Ovary (tissue), 9 donors: Measurements from ENCODE around the gene OLIG1. TPM values are rescaled to one million over a fixed set of nuclear protein-coding genes. Genes with fewer than 3 reads are reported as not detected.

Experiments
- DNase-seq, 5 donors: peaks; one replicate each; pipeline ENCODE4 v3.0.0-alpha.2; 2019 to 2020
- H3K27ac ChIP-seq, 2 donors: fragments of 200-600 bp; one replicate each; pipeline versions ENCODE4 v1.5.1 to v1.8.0; 2019 to 2022
- H3K27me3 ChIP-seq: fragments of 200-600 bp; one replicate; pipeline ENCODE4 v1.8.0; 2022
- H3K36me3 ChIP-seq: fragments of 200-600 bp; sonication (generic); one replicate; pipeline ENCODE4 v1.5.1; 2019
- H3K4me1 ChIP-seq: one replicate; pipeline ENCODE4 v1.8.1; 2013; ENCODE audit warnings: mild to moderate bottlenecking, moderate library complexity; ENCODE audit not compliant: insufficient read depth
- H3K4me3 ChIP-seq: fragments of 200-600 bp; sonication (generic); one replicate; pipeline ENCODE4 v1.5.1; 2017
- H3K9me3 ChIP-seq, 2 donors: fragments of 200-600 bp in 1 of 2; sonication (generic) in 1 of 2; one replicate each; pipeline versions ENCODE4 v1.5.1 to v1.8.1; 2013 to 2019; ENCODE audit warnings: mild to moderate bottlenecking in 1 of 2, moderate library complexity in 1 of 2
- EP300 ChIP-seq: sonication (generic); formaldehyde crosslinking; IDR thresholded peaks from one replicate; pipeline ENCODE4 v1.6.1; 2017; ENCODE audit warnings: antibody characterized with exemption
- POLR2A ChIP-seq: fragments of 450-650 bp; IDR thresholded peaks from one replicate; pipeline ENCODE4 v1.6.1; 2017; ENCODE audit warnings: antibody characterized with exemption, mild to moderate bottlenecking, moderate library complexity
- WGBS, 3 donors: extraction: QIAGEN DNeasy Blood & Tissue Kit in 1 of 3; methylation state at CpG; one replicate each; pipeline versions ENCODE4 v1.1.5 to v1.1.7; 2013 to 2017; 5-methylcytosine and 5-hydroxymethylcytosine counted together
- intact Hi-C, 4 donors: fragments of 100-400 bp; cut with DNase I; formaldehyde crosslinking; loops; one replicate each; pipeline versions ENCODE4 v1.11.0 to v1.15.1; 2022 to 2023
- polyA plus RNA-seq, 2 donors: library from polyadenylated mRNA; stranded (reverse); fragments of 200-250 nt in 1 of 2; fragments of 350-450 nt in 1 of 2; fragmentation: Illumina TruSeq in 1 of 2; extraction: RNeasy Lipid Tissue Mini Kit (QIAGEN cat#74804) in 1 of 2; gene quantifications; one replicate each; pipeline ENCODE4 v1.2.3, GENCODE V29; 2013 to 2014
- total RNA-seq, 7 donors: library from RNA; depleted of rRNA in 2 of 7; stranded (reverse); fragments of >200 nt in 2 of 7; fragmentation: NEBNext Ultra II Directional in 3 of 7; extraction: Animal tissue kit (Norgen Biotek cat#: 25700) in 3 of 7; gene quantifications; one replicate each; pipeline versions ENCODE4 v1.1.0 to v1.2.4, GENCODE V29; 2016 to 2023
- TF ChIP-seq, protein P1 (sequence below), 3 donors: fragments of 450-650 bp in 2 of 3; fragments of 200-600 bp in 1 of 3; IDR thresholded peaks; one replicate each; pipeline versions ENCODE4 v1.5.1 to v1.8.0; 2016 to 2022; ENCODE audit warnings: antibody characterized with exemption in 3 of 3, mild to moderate bottlenecking in 1 of 3
- donor health status: DM: no; HTN: no; CAD: no; lungs with moderate emphysema.
- donor health status: DM: no; HTN: no; CAD: no.
- donor health status: Bipolar disorder and iron deficiency.
- donor health status: DM: yes; HTN: yes; CAD: no.
- donor health status: DM: no; HTN: no; CAD: no.
- donor health status: DM: yes; HTN: yes; CAD: no.

Gene OLIG1
- total and polyA plus RNA-seq, 9 donors = not detected

DNA sequence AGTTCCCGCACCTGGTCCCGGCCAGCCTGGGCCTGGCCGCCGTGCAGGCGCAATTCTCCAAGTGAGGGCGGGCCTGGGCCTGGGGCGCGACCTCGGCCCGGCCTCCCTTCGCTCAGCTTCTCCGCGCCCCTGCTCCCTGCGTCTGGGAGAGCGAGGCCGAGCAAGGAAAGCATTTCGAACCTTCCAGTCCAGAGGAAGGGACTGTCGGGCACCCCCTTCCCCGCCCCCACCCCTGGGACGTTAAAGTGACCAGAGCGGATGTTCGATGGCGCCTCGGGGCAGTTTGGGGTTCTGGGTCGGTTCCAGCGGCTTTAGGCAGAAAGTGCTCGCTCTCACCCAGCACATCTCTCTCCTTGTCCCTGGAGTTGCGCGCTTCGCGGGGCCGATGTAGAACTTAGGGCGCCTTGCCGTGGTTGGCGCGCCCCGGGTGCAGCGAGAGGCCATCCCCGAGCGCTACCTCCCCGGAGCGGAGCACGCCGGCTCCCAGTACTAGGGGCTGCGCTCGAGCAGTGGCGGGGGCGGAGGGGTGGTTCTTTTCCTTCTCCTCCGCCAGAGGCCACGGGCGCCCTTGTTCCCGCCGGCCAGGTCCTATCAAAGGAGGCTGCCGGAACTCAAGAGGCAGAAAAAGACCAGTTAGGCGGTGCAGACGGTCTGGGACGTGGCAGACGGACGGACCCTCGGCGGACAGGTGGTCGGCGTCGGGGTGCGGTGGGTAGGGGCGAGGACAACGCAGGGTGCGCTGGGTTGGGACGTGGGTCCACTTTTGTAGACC lies 1.2 kb downstream of the OLIG1 start:
- intact Hi-C loops = no loop called here
- H3K9me3 ChIP-seq = peaks cover 0 to 16% of the 10 kb centered on the region in 2 donors
- DNase-seq = no peak
- no peaks in the 10 kb centered on the region for H3K4me1 ChIP-seq
- TF ChIP-seq EP300 (no peak), POLR2A (no peak)
- TF ChIP-seq, protein P1, sequence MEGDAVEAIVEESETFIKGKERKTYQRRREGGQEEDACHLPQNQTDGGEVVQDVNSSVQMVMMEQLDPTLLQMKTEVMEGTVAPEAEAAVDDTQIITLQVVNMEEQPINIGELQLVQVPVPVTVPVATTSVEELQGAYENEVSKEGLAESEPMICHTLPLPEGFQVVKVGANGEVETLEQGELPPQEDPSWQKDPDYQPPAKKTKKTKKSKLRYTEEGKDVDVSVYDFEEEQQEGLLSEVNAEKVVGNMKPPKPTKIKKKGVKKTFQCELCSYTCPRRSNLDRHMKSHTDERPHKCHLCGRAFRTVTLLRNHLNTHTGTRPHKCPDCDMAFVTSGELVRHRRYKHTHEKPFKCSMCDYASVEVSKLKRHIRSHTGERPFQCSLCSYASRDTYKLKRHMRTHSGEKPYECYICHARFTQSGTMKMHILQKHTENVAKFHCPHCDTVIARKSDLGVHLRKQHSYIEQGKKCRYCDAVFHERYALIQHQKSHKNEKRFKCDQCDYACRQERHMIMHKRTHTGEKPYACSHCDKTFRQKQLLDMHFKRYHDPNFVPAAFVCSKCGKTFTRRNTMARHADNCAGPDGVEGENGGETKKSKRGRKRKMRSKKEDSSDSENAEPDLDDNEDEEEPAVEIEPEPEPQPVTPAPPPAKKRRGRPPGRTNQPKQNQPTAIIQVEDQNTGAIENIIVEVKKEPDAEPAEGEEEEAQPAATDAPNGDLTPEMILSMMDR (IDR thresholded peaks at IDR 0.05) = no peak
- no peaks in the 10 kb centered on the region for H3K36me3 ChIP-seq
- no peaks in the 10 kb centered on the region for H3K27me3 ChIP-seq
- H3K27ac ChIP-seq = no peak overlapping the region
- WGBS, 3 donors = 1% methylated on average over 67 to 69 of the region's 69 CpGs
- H3K4me3 ChIP-seq = no peak overlapping the region

DNA sequence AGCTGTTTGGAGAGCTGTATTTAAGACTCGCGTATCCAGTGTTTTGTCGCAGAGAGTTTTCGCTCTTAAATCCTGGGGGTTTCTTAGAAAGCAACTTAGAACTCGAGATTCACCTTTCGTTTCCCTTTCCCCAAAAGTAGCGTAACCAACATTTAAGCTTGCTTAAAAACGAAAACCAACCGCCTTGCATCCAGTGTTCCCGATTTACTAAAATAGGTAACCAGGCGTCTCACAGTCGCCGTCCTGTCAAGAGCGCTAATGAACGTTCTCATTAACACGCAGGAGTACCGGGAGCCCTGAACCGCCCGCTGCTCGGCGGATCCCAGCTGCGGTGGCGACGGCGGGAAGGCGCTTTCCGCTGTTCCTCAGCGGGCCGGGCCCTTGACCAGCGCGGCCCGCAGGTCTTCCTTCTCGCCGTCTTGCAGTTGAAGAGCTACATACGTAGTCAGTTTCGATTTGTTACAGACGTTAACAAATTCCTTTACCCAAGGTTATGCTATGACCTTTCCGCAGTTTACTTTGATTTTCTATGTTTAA lies 1.9 kb downstream of the OLIG1 start:
- intact Hi-C loops = loop anchor here in 1 of 4 donors (2.0 kb wide), 1 partner anchor 61 kb away; no protein-coding TSS in a partner anchor
- DNase-seq = no peak
- Histone ChIP-seq H3K9me3 (peaks cover 0 to 16% of the 10 kb centered on the region in 2 donors), H3K27me3 (no peaks in the 10 kb centered on the region), H3K4me3 (peak overlapping the region; percentile 20), H3K4me1 (no peaks in the 10 kb centered on the region), H3K27ac (no peak overlapping the region), H3K36me3 (no peaks in the 10 kb centered on the region)
- TF ChIP-seq POLR2A (no peak), EP300 (no peak)
- TF ChIP-seq, protein P1 (IDR thresholded peaks at IDR 0.05) = no peak
- 1 to 3% (median 2%) methylated on average over 38 of the region's 38 CpGs for WGBS, 3 donors

- H3K36me3 ChIP-seq = no peaks in the 10 kb centered on the region
- no peak for TF ChIP-seq POLR2A
- no peaks in the 10 kb centered on the region for H3K27me3 ChIP-seq
- H3K9me3 ChIP-seq = peaks cover 0 to 14% of the 10 kb centered on the region in 2 donors
- H3K27ac ChIP-seq = no peak overlapping the region
- WGBS, 3 donors = 50 to 60% (median 56%) methylated on average over 4 of the region's 4 CpGs
- no peaks in the 10 kb centered on the region for H3K4me1 ChIP-seq
- H3K4me3 ChIP-seq = no peak overlapping the region
- DNase-seq = no peak
- intact Hi-C loops = loop anchor here in 1 of 4 donors (2.0 kb wide), 1 partner anchor 63 kb away; no protein-coding TSS in a partner anchor
These were observed 3.7 kb downstream of the OLIG1 start for GRCh38 chr21:33073636-33074035.

DNA sequence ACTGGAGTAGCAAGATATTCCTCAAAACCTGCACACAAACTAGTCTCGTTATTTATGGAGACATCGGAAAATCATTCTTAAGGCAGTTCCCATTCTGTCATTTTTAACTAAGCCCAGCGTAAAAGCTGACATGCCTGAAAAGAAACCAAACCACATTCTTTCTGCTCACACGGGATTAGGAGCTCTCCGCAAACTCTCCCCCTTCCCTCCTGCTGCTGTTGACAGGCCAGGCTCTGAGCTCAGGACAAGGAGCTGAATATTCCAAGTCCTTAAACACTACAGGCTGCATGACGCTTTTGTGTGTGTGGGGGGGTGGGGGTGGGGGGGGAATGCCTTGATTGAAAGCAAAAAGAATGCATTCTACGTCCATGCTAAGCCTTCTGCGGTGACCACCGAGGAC lies 5.2 kb downstream of the OLIG1 start:
- Histone ChIP-seq H3K4me1 (no peaks in the 10 kb centered on the region), H3K27ac (no peak overlapping the region), H3K9me3 (no peaks in the 10 kb centered on the region), H3K4me3 (no peak overlapping the region), H3K27me3 (no peaks in the 10 kb centered on the region), H3K36me3 (no peaks in the 10 kb centered on the region)
- TF ChIP-seq, protein P1 (IDR thresholded peaks at IDR 0.05) = no peak
- TF ChIP-seq POLR2A (no peak), EP300 (no peak)
- intact Hi-C loops = no loop called here
- WGBS, 3 donors = 21 to 31% (median 25%) methylated on average over 9 of the region's 9 CpGs
- no peak for DNase-seq

DNA sequence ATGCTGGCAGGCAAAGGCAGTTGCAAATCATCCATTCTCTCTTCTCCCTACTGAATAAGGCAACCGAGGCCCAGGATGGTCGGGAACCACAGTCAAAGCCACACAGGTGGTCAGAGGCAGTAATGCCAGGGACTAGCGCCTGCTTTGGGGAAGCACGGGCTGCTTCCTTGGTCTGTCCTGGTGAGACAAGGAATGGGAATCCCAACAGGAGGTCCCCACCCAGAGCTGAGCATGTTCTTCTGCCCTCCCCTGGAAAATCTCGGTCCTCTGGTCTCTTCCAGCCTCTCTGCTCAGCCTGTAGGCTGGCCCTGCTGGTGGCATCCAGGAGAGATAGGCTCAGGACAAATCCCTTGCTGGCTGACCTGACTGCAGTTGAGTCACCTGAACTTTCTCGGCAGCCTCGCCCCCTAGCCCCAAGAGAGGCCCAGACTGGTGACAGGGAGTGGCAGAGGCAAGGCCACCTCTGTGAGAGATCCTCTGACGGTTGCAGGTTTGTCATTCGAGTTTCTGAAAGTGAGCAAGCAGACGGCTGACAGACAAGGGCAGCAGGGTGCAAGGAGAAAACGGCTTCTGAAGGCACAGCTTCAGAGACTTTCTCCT lies 5.8 kb downstream of the OLIG1 start:
- intact Hi-C loops = no loop called here
- no peak overlapping the region for H3K27ac ChIP-seq
- 28 to 35% (median 29%) methylated on average over 11 of the region's 11 CpGs for WGBS, 3 donors
- H3K4me3 ChIP-seq = no peak overlapping the region
- DNase-seq = no peak
- no peaks in the 10 kb centered on the region for H3K4me1 ChIP-seq
- TF ChIP-seq, protein P1 (IDR thresholded peaks at IDR 0.05) = no peak
- TF ChIP-seq POLR2A (no peak), EP300 (no peak)
- H3K36me3 ChIP-seq = no peaks in the 10 kb centered on the region
- no peaks in the 10 kb centered on the region for H3K27me3 ChIP-seq
- H3K9me3 ChIP-seq = no peaks in the 10 kb centered on the region
